ENCODE data around the gene LZIC. TPM values are rescaled to one million over a fixed set of nuclear protein-coding genes. Genes with fewer than 3 reads are reported as not detected.

LZIC gene
- total and polyA plus RNA-seq, 5 donors from 2014 or later, result 23.6 to 38.2 (median 31.2) TPM

DNA sequence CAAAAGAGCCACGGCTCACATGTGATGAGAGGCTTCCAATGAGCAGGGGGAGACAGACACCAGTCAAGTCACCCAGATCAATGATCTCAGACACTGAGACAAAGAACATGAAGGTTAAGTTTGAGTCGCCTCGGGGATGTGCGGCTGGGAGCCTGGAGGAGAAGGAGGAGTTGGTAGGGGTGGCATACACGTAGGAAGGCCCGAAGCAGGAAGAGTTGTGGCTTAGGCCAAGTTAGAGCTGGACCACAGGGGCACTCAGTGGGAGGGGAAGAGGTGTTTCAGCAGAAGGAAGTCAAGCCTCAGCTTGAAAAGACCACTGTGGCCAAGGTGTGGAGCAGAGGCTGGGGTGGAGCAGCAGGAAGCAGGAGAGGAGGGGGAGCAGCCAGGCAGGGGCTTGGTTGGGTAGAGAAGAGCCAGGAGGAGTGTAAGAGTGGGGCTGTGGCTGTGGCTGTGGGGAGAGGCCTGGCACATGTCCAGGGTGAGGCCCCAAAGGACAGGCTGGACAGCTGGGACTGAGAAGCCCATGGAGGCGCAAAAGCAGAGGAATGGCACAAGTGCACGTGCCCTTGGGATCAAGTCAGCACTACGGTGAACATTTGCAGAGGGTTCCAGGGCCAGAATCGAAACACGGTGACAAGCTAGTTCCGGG, 60.8 kb downstream of the LZIC start:
- Histone ChIP-seq H3K36me3 (ENCODE audit: control insufficient read depth, insufficient read depth, low read length) (no peaks in the 10 kb centered on the region), H3K27ac (ENCODE audit: insufficient read depth, low read length, poor library complexity, severe bottlenecking) (no peak overlapping the region), H3K4me3 (ENCODE audit: low read depth, low read length) (no peak overlapping the region), H3K4me1 (ENCODE audit: control insufficient read depth, insufficient read depth, low read length, poor library complexity, severe bottlenecking) (no peaks in the 10 kb centered on the region), H3K9me3 (ENCODE audit: control insufficient read depth in 2 of 2, low read length in 2 of 2) (no peaks in the 10 kb centered on the region), H3K27me3 (ENCODE audit: control insufficient read depth, insufficient read depth, low read length) (no peaks in the 10 kb centered on the region)
- Mint-ChIP-seq H3K4me1 (peaks cover 0 to 5% (median under 1%) of the 10 kb centered on the region in 4 donors), H3K9me3 (no peaks in the 10 kb centered on the region), H3K4me3 (no peak overlapping the region), H3K27ac (peak overlapping the region in 2 of 3 donors; percentile 72 to 75), H3K27me3 (no peaks in the 10 kb centered on the region), H3K36me3 (peaks cover 21% of the 10 kb centered on the region)
- DNase-seq, result no peak
- no peak for ATAC-seq (ENCODE audit: low read depth in 2 of 2)

DNA sequence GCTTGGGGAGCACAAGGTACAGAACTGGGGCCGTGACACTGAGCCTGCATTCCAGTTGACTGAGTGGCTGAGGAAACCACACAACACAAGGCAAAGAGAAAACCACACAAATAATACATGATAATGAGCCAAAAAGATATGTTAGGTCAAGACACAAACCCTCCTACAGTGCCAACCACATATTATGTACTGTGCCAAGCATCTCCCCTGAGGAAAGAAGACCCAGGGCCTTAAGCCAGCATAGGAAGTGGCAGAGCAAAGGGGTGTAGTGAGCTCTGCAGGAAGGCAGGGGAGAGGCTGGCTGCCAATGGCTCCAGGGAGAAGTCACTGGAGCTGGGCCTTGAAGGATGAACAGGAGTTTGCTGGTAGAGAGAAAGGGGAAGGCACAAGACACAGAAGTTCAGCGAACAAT, 61.3 kb downstream of the LZIC start:
- DNase-seq, result no peak
- ATAC-seq (ENCODE audit: low read depth in 2 of 2), result no peak

More for the DNA sequence above, 61.3 kb downstream of the LZIC start:
- H3K9me3 ChIP-seq (ENCODE audit: control insufficient read depth in 2 of 2, low read length in 2 of 2), result no peaks in the 10 kb centered on the region
- no peak overlapping the region for H3K4me3 ChIP-seq (ENCODE audit: low read depth, low read length)
- Mint-ChIP-seq H3K36me3 (peaks cover 19% of the 10 kb centered on the region), H3K4me3 (no peak overlapping the region), H3K27me3 (no peaks in the 10 kb centered on the region), H3K27ac (peak overlapping the region in 2 of 3 donors; percentile 72 to 75), H3K9me3 (no peaks in the 10 kb centered on the region), H3K4me1 (peaks cover 0 to 5% (median under 1%) of the 10 kb centered on the region in 4 donors)
- no peaks in the 10 kb centered on the region for H3K4me1 ChIP-seq (ENCODE audit: control insufficient read depth, insufficient read depth, low read length, poor library complexity, severe bottlenecking)
- no peaks in the 10 kb centered on the region for H3K36me3 ChIP-seq (ENCODE audit: control insufficient read depth, insufficient read depth, low read length)
- H3K27me3 ChIP-seq (ENCODE audit: control insufficient read depth, insufficient read depth, low read length), result no peaks in the 10 kb centered on the region
- no peak overlapping the region for H3K27ac ChIP-seq (ENCODE audit: insufficient read depth, low read length, poor library complexity, severe bottlenecking)

Other genes with a start within 250 kb of the LZIC start
- gene CLSTN1, start 119.4 kb downstream of the LZIC start, total RNA-seq, result 106 TPM
- gene CLSTN1, start 119.4 kb downstream of the LZIC start, polyA plus RNA-seq, result 10 to 100 TPM; 19.2 to 25.4 (median 22.3) TPM
- gene CTNNBIP1, start 33.1 kb downstream of the LZIC start, total RNA-seq, result 9.6 TPM
- 1 to 10 TPM; 5.9 to 9.5 (median 8.4) TPM for gene CTNNBIP1, start 33.1 kb downstream of the LZIC start, polyA plus RNA-seq
- gene NMNAT1, start 84 bp upstream of the LZIC start, total RNA-seq, result 3.8 TPM
- 1 to 10 TPM; 3.6 to 5.6 (median 4.3) TPM for gene NMNAT1, start 84 bp upstream of the LZIC start, polyA plus RNA-seq
- gene RBP7, start 53.8 kb upstream of the LZIC start, total RNA-seq, result not detected
- gene RBP7, start 53.8 kb upstream of the LZIC start, polyA plus RNA-seq, result not detected
- gene UBE4B, start 89.6 kb upstream of the LZIC start, total RNA-seq, result 38.7 TPM
- gene UBE4B, start 89.6 kb upstream of the LZIC start, polyA plus RNA-seq, result 1 to 10 TPM; 8.0 to 9.6 (median 9.2) TPM